Bronchial epithelial cell (primary cell): ENCODE data around the gene PRKCQ. TPM values are rescaled to one million over a fixed set of nuclear protein-coding genes. Genes with fewer than 3 reads are reported as not detected.

Experiments used
- DNase-seq: peaks from one replicate; pipeline ENCODE4 v3.0.0-alpha.2; 2010; ENCODE audit warnings: low read depth
- FAIRE-seq: peaks from 2 replicates; lab custom pipeline; 2011; peaks lifted over from hg19 to GRCh38; lab: Jason Lieb, UNC
- H3K27me3 ChIP-seq: 2 replicates; pipeline ENCODE4 v1.5.1; 2011; ENCODE audit warnings: low read length; ENCODE audit not compliant: control insufficient read depth, insufficient read depth
- H3K36me3 ChIP-seq: 2 replicates; pipeline ENCODE4 v1.5.1; 2011; ENCODE audit warnings: low read length; ENCODE audit not compliant: control insufficient read depth, insufficient read depth
- H3K4me3 ChIP-seq: 2 replicates; pipeline ENCODE4 v1.5.1; 2011; ENCODE audit warnings: mild to moderate bottlenecking, low read depth, low read length, control low read depth
- CTCF ChIP-seq: IDR thresholded peaks from 2 replicates; pipeline ENCODE4 v1.5.1; 2011; ENCODE audit warnings: mild to moderate bottlenecking, moderate library complexity, low read length, control low read depth, inconsistent platforms; ENCODE audit not compliant: insufficient read depth, severe bottlenecking
- total RNA-seq: library from RNA; depleted of rRNA; stranded (reverse); fragments of >200 nt; gene quantifications from 2 replicates; pipeline ENCODE4 v1.2.1, GENCODE V29; 2014

PRKCQ gene
- total RNA-seq, 1 donor from 2014 or later = 2.1 TPM

GRCh38 chr10:6407034-6407721, 172.9 kb downstream of the PRKCQ start:
- no peak for TF ChIP-seq CTCF
- Histone ChIP-seq H3K36me3 (no peaks in the 10 kb centered on the region), H3K27me3 (peaks cover 2% of the 10 kb centered on the region), H3K4me3 (no peak overlapping the region)
- no peak for DNase-seq
- peak; percentile 50 for FAIRE-seq

- H3K4me3 ChIP-seq = no peak overlapping the region
- TF ChIP-seq CTCF = peak; percentile 7
- peaks cover 2% of the 10 kb centered on the region for H3K27me3 ChIP-seq
- no peaks in the 10 kb centered on the region for H3K36me3 ChIP-seq
- peak; percentile 33 for DNase-seq
- no peak for FAIRE-seq
Observed at GRCh38 chr10:6406220-6407033, 173.6 kb downstream of the PRKCQ start.

DNA sequence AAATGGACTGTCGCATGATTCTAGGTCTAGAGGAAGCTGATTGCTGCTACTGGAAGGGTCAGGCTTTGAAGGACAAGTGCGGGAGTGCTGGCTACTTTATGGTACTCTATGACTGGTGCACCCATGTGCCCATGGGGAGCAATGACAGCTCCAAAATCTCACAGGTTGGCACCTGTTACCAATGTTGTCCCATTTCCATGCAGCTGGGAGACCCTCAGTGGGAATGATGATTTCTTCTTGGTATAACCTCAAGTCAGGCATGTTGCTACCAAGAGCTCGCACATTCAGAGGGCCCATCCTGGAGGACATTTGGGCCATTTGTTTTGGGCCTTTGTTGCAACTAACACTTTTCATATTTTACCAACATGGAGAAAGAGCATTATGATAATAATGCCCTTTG, 174.4 kb downstream of the PRKCQ start:
- peaks cover 2% of the 10 kb centered on the region for H3K27me3 ChIP-seq
- no peaks in the 10 kb centered on the region for H3K36me3 ChIP-seq
- DNase-seq (no peak), FAIRE-seq (no peak)
- no peak overlapping the region for H3K4me3 ChIP-seq
- no peak for TF ChIP-seq CTCF

- FAIRE-seq = no peak
- no peak for TF ChIP-seq CTCF
- Histone ChIP-seq H3K36me3 (no peaks in the 10 kb centered on the region), H3K27me3 (peaks cover 2% of the 10 kb centered on the region), H3K4me3 (no peak overlapping the region)
- DNase-seq = no peak
Observed at GRCh38 chr10:6404127-6405072, 175.7 kb downstream of the PRKCQ start.

GRCh38 chr10:6402960-6403359, 177.1 kb downstream of the PRKCQ start:
- no peak for FAIRE-seq
- Histone ChIP-seq H3K36me3 (no peaks in the 10 kb centered on the region), H3K27me3 (peaks cover 2% of the 10 kb centered on the region), H3K4me3 (no peak overlapping the region)
- TF ChIP-seq CTCF = no peak
- DNase-seq = no peak
